ENCODE data around the gene PHF20. TPM values are rescaled to one million over a fixed set of nuclear protein-coding genes. Genes with fewer than 3 reads are reported as not detected.

The PHF20 gene
- polyA plus RNA-seq, 3 donors, result 54.7 to 78.2 (median 73.6) TPM

GRCh38 chr20:35734374-35734773 lies 37.4 kb upstream of the PHF20 start:
- Histone ChIP-seq H3K36me3 (replicated peaks in 1 of 2; ENCODE audit: control insufficient read depth in 1 of 2, insufficient read depth in 2 of 2, low read length in 2 of 2) (peaks cover 97 to 100% of the 10 kb centered on the region in 2 donors), H2AFZ (ENCODE audit: insufficient read depth, low read depth, low read length, poor library complexity, severe bottlenecking) (no peak overlapping the region), H3K27ac (ENCODE audit: low read depth in 1 of 2, low read length in 2 of 2) (no peak overlapping the region), H4K20me1 (ENCODE audit: insufficient read depth, low read length) (peaks cover 100% of the 10 kb centered on the region), H3K9ac (ENCODE audit: insufficient read depth, low read length, poor library complexity, severe bottlenecking) (no peak overlapping the region), H3K4me3 (replicated peaks in 1 of 3; ENCODE audit: low read depth in 2 of 3, low read length in 3 of 3) (no peak overlapping the region), H3K9me3 (replicated peaks in 1 of 2; ENCODE audit: control insufficient read depth in 1 of 2, insufficient read depth in 1 of 2, low read length in 2 of 2) (no peaks in the 10 kb centered on the region), H3K4me1 (ENCODE audit: control insufficient read depth in 1 of 2, insufficient read depth in 2 of 2, low read length in 2 of 2) (peaks cover 5 to 21% of the 10 kb centered on the region in 2 donors), H3K79me2 (ENCODE audit: insufficient read depth, low read length) (peaks cover 100% of the 10 kb centered on the region), H3K4me2 (replicated peaks; ENCODE audit: extremely low read depth, low read length, poor library complexity, severe bottlenecking) (no peak overlapping the region), H3K27me3 (ENCODE audit: control insufficient read depth in 2 of 2, insufficient read depth in 2 of 2, low read length in 2 of 2) (no peaks in the 10 kb centered on the region)
- Mint-ChIP-seq H3K4me3 (no peak overlapping the region), H3K4me1 (peaks cover 10% of the 10 kb centered on the region), H3K9me3 (no peaks in the 10 kb centered on the region), H3K36me3 (peaks cover 69 to 97% of the 10 kb centered on the region in 2 donors), H3K27ac (peak overlapping the region in 3 of 7 donors; percentile 2 to 60 (median 44)), H3K27me3 (ENCODE audit: low read depth in 3 of 3) (no peaks in the 10 kb centered on the region)
- no peak for DNase-seq
- TF ChIP-seq, protein P1, sequence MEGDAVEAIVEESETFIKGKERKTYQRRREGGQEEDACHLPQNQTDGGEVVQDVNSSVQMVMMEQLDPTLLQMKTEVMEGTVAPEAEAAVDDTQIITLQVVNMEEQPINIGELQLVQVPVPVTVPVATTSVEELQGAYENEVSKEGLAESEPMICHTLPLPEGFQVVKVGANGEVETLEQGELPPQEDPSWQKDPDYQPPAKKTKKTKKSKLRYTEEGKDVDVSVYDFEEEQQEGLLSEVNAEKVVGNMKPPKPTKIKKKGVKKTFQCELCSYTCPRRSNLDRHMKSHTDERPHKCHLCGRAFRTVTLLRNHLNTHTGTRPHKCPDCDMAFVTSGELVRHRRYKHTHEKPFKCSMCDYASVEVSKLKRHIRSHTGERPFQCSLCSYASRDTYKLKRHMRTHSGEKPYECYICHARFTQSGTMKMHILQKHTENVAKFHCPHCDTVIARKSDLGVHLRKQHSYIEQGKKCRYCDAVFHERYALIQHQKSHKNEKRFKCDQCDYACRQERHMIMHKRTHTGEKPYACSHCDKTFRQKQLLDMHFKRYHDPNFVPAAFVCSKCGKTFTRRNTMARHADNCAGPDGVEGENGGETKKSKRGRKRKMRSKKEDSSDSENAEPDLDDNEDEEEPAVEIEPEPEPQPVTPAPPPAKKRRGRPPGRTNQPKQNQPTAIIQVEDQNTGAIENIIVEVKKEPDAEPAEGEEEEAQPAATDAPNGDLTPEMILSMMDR (IDR thresholded peaks at IDR 0.05), result no peak
- intact Hi-C loops (cut with micrococcal nuclease), result loop anchor here in 1 of 2 donors (5.0 kb wide), 2 partner anchors 37 to 38 kb away; partner anchors contain the start of genes NFS1, PHF20 and ROMO1

DNA sequence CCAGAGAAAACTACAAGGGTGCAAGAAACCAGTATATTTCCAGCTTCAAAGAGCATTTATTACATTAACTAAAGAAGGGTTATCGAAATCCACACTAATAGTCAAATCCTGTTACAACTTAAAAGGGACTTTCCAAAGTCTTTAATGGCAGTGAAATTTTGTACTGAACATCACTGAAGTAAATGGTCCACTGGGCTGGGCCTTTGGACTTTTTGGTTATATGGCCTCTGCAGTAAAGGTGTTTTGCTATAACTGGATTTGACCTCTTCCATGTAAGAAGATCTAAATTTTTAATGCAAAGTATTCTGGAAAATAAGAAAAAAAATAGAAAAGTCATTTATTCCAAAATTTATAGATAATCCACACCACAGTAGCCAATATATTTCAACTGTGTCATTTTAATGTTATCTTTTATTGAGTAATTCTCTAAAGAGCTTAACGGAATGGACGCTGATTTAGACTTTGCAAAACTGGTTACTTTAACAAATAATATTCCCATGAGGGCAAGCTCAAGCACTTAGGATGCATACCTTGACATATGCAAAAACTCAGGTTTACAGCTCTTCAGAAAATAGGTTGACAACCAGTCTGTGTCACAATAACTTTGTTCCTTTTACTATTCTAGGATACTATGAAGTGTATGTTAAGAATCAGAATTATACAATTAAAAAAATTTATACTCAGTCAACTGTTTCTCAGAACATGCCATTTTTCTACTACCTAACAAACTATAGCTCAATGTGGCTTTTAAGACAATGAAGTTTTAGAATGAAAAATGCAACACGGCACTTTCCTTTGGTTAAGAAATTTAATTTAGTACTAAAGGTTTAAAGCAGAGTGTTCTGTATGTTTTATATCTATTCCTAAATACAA lies 36.8 kb upstream of the PHF20 start:
- Histone ChIP-seq H3K9ac (ENCODE audit: insufficient read depth, low read length, poor library complexity, severe bottlenecking) (no peak overlapping the region), H2AFZ (ENCODE audit: insufficient read depth, low read depth, low read length, poor library complexity, severe bottlenecking) (no peak overlapping the region), H3K27ac (ENCODE audit: low read depth in 1 of 2, low read length in 2 of 2) (no peak overlapping the region), H3K9me3 (replicated peaks in 1 of 2; ENCODE audit: control insufficient read depth in 1 of 2, insufficient read depth in 1 of 2, low read length in 2 of 2) (no peaks in the 10 kb centered on the region), H4K20me1 (ENCODE audit: insufficient read depth, low read length) (peaks cover 100% of the 10 kb centered on the region), H3K4me1 (ENCODE audit: control insufficient read depth in 1 of 2, insufficient read depth in 2 of 2, low read length in 2 of 2) (peaks cover 6 to 27% of the 10 kb centered on the region in 2 donors), H3K36me3 (replicated peaks in 1 of 2; ENCODE audit: control insufficient read depth in 1 of 2, insufficient read depth in 2 of 2, low read length in 2 of 2) (peaks cover 97 to 99% of the 10 kb centered on the region in 2 donors), H3K4me2 (replicated peaks; ENCODE audit: extremely low read depth, low read length, poor library complexity, severe bottlenecking) (no peak overlapping the region), H3K27me3 (ENCODE audit: control insufficient read depth in 2 of 2, insufficient read depth in 2 of 2, low read length in 2 of 2) (no peaks in the 10 kb centered on the region), H3K4me3 (replicated peaks in 1 of 3; ENCODE audit: low read depth in 2 of 3, low read length in 3 of 3) (no peak overlapping the region), H3K79me2 (ENCODE audit: insufficient read depth, low read length) (peaks cover 100% of the 10 kb centered on the region)
- peaks cover 17% of the 10 kb centered on the region for H3K4me1 Mint-ChIP-seq
- TF ChIP-seq, protein P1 (IDR thresholded peaks at IDR 0.05), result no peak
- peaks cover 70 to 97% of the 10 kb centered on the region in 2 donors for H3K36me3 Mint-ChIP-seq
- no peak for DNase-seq
- WGBS (ENCODE audit: insufficient coverage), result no CpG with 5 or more reads among the region's 4 CpGs
- no peaks in the 10 kb centered on the region for H3K27me3 Mint-ChIP-seq (ENCODE audit: low read depth in 3 of 3)
- peak overlapping the region in 3 of 7 donors; percentile 2 to 60 (median 44) for H3K27ac Mint-ChIP-seq
- no peak overlapping the region for H3K4me3 Mint-ChIP-seq
- intact Hi-C loops (cut with micrococcal nuclease), result loop anchor here (5.0 kb wide), 3 partner anchors 33 to 38 kb away; partner anchors contain the start of genes NFS1 (in 1 of the 2), PHF20 (in 1 of the 2) and ROMO1 (in 1 of the 2)
- H3K9me3 Mint-ChIP-seq, result no peaks in the 10 kb centered on the region
